T-helper 1 cell (primary cell): ENCODE data around the gene SLIT3.
"Not testable (repeated sequence)": the region's sequence is repeated elsewhere in the genome, so short reads cannot be mapped to it uniquely, and the experiment has no call there.

ENCODE experiments used
- DNase-seq, 5 donors: peaks; one replicate each; pipeline ENCODE4 v3.0.0-alpha.2; 2012 to 2020

The SLIT3 gene

GRCh38 chr5:169218176-169218575, 82.8 kb downstream of the SLIT3 start:
- no peak for DNase-seq

GRCh38 chr5:169216866-169217265, 84.1 kb downstream of the SLIT3 start:
- no peak for DNase-seq

GRCh38 chr5:169213479-169213878, 87.5 kb downstream of the SLIT3 start:
- DNase-seq = no peak

GRCh38 chr5:169211761-169212160, 89.2 kb downstream of the SLIT3 start:
- DNase-seq = not testable (repeated sequence)

- no peak for DNase-seq
Measured at GRCh38 chr5:169204788-169205400, 96.0 kb downstream of the SLIT3 start.

- no peak for DNase-seq
Measured at GRCh38 chr5:169202969-169203368, 98.0 kb downstream of the SLIT3 start.

GRCh38 chr5:169201597-169201996, 99.3 kb downstream of the SLIT3 start:
- no peak for DNase-seq

GRCh38 chr5:169200125-169200778, 100.7 kb downstream of the SLIT3 start:
- no peak for DNase-seq

GRCh38 chr5:169197343-169197742, 103.6 kb downstream of the SLIT3 start:
- DNase-seq = no peak

GRCh38 chr5:169196059-169196458, 104.9 kb downstream of the SLIT3 start:
- no peak for DNase-seq

- DNase-seq = no peak
Measured at GRCh38 chr5:169195601-169196000, 105.3 kb downstream of the SLIT3 start.

GRCh38 chr5:169192536-169192935, 108.4 kb downstream of the SLIT3 start:
- DNase-seq = no peak

- DNase-seq = no peak
Measured at GRCh38 chr5:169190849-169191248, 110.1 kb downstream of the SLIT3 start.

GRCh38 chr5:169185626-169186025, 115.3 kb downstream of the SLIT3 start:
- no peak for DNase-seq

GRCh38 chr5:169183576-169183975, 117.4 kb downstream of the SLIT3 start:
- DNase-seq = no peak

GRCh38 chr5:169182797-169183196, 118.1 kb downstream of the SLIT3 start:
- DNase-seq = no peak

GRCh38 chr5:169181814-169182213, 119.1 kb downstream of the SLIT3 start:
- DNase-seq = no peak

GRCh38 chr5:169178754-169179153, 122.2 kb downstream of the SLIT3 start:
- no peak for DNase-seq

GRCh38 chr5:169178274-169178673, 122.7 kb downstream of the SLIT3 start:
- DNase-seq = no peak

- no peak for DNase-seq
Measured at GRCh38 chr5:169176709-169177694, 123.9 kb downstream of the SLIT3 start.

GRCh38 chr5:169175733-169176132, 125.2 kb downstream of the SLIT3 start:
- no peak for DNase-seq

GRCh38 chr5:169174923-169175322, 126.0 kb downstream of the SLIT3 start:
- DNase-seq = no peak

- DNase-seq = no peak
Measured at GRCh38 chr5:169173372-169173771, 127.6 kb downstream of the SLIT3 start.

- DNase-seq = no peak
Measured at GRCh38 chr5:169171515-169171914, 129.4 kb downstream of the SLIT3 start.
